ENCODE measurements around the gene CLIC5.

The CLIC5 gene

GRCh38 chr6:45895569-45895968 is 120.1 kb downstream of the CLIC5 start:
- no peak for DNase-seq
- Histone ChIP-seq H3K27ac (ENCODE audit: low read depth, low read length) (no peak overlapping the region), H2AK5ac (ENCODE audit: low read length) (no peak overlapping the region), H4K5ac (ENCODE audit: low read length) (no peak overlapping the region), H3K79me1 (ENCODE audit: low read length) (no peaks in the 10 kb centered on the region), H2BK120ac (ENCODE audit: low read depth, low read length) (no peak overlapping the region), H4K8ac (ENCODE audit: low read depth, low read length) (no peak overlapping the region), H3K27me3 (ENCODE audit: insufficient read depth, low read length, poor library complexity) (no peaks in the 10 kb centered on the region), H3K9ac (ENCODE audit: low read length) (no peak overlapping the region), H3K79me2 (ENCODE audit: control insufficient read depth, insufficient read depth, low read length) (no peaks in the 10 kb centered on the region), H3K36me3 (ENCODE audit: control insufficient read depth, insufficient read depth, low read length) (no peaks in the 10 kb centered on the region), H3K4me3 (ENCODE audit: low read length) (no peak overlapping the region), H3K18ac (ENCODE audit: low read length) (no peak overlapping the region), H2BK15ac (replicated peaks; ENCODE audit: low read depth) (no peak overlapping the region), H3K23ac (ENCODE audit: low read length) (no peak overlapping the region), H3K56ac (ENCODE audit: low read length) (no peak overlapping the region), H3K4me1 (ENCODE audit: control insufficient read depth, low read depth, low read length) (peaks cover 9% of the 10 kb centered on the region), H3K4me2 (ENCODE audit: low read length) (no peak overlapping the region), H2BK5ac (ENCODE audit: low read length) (no peak overlapping the region), H3K4ac (ENCODE audit: low read depth, low read length) (no peak overlapping the region)
- WGBS (ENCODE audit: extremely low coverage, insufficient coverage, low lambda C conversion rate) = no CpG with 5 or more reads among the region's 5 CpGs

GRCh38 chr6:45892696-45893245 is 122.9 kb downstream of the CLIC5 start:
- Histone ChIP-seq H2BK120ac (ENCODE audit: low read depth, low read length) (no peak overlapping the region), H3K9ac (ENCODE audit: low read length) (no peak overlapping the region), H3K18ac (ENCODE audit: low read length) (no peak overlapping the region), H2BK15ac (replicated peaks; ENCODE audit: low read depth) (no peak overlapping the region), H3K4ac (ENCODE audit: low read depth, low read length) (no peak overlapping the region), H3K79me1 (ENCODE audit: low read length) (no peaks in the 10 kb centered on the region), H3K4me3 (ENCODE audit: low read length) (no peak overlapping the region), H3K79me2 (ENCODE audit: control insufficient read depth, insufficient read depth, low read length) (no peaks in the 10 kb centered on the region), H3K4me2 (ENCODE audit: low read length) (no peak overlapping the region), H3K23ac (ENCODE audit: low read length) (no peak overlapping the region), H3K36me3 (ENCODE audit: control insufficient read depth, insufficient read depth, low read length) (no peaks in the 10 kb centered on the region), H2AK5ac (ENCODE audit: low read length) (no peak overlapping the region), H3K27me3 (ENCODE audit: insufficient read depth, low read length, poor library complexity) (no peaks in the 10 kb centered on the region), H3K4me1 (ENCODE audit: control insufficient read depth, low read depth, low read length) (no peaks in the 10 kb centered on the region), H3K56ac (ENCODE audit: low read length) (no peak overlapping the region), H4K5ac (ENCODE audit: low read length) (no peak overlapping the region), H3K27ac (ENCODE audit: low read depth, low read length) (no peak overlapping the region), H2BK5ac (ENCODE audit: low read length) (no peak overlapping the region), H4K8ac (ENCODE audit: low read depth, low read length) (no peak overlapping the region)
- no CpG with 5 or more reads among the region's 4 CpGs for WGBS (ENCODE audit: extremely low coverage, insufficient coverage, low lambda C conversion rate)
- no peak for DNase-seq

GRCh38 chr6:45892196-45892595 is 123.5 kb downstream of the CLIC5 start:
- Histone ChIP-seq H3K4me3 (ENCODE audit: low read length) (no peak overlapping the region), H2BK120ac (ENCODE audit: low read depth, low read length) (no peak overlapping the region), H3K9ac (ENCODE audit: low read length) (no peak overlapping the region), H3K79me2 (ENCODE audit: control insufficient read depth, insufficient read depth, low read length) (no peaks in the 10 kb centered on the region), H3K4ac (ENCODE audit: low read depth, low read length) (no peak overlapping the region), H3K23ac (ENCODE audit: low read length) (no peak overlapping the region), H3K79me1 (ENCODE audit: low read length) (no peaks in the 10 kb centered on the region), H3K27ac (ENCODE audit: low read depth, low read length) (no peak overlapping the region), H3K36me3 (ENCODE audit: control insufficient read depth, insufficient read depth, low read length) (no peaks in the 10 kb centered on the region), H3K56ac (ENCODE audit: low read length) (no peak overlapping the region), H3K4me1 (ENCODE audit: control insufficient read depth, low read depth, low read length) (no peaks in the 10 kb centered on the region), H2BK5ac (ENCODE audit: low read length) (no peak overlapping the region), H3K27me3 (ENCODE audit: insufficient read depth, low read length, poor library complexity) (no peaks in the 10 kb centered on the region), H4K5ac (ENCODE audit: low read length) (no peak overlapping the region), H2BK15ac (replicated peaks; ENCODE audit: low read depth) (no peak overlapping the region), H2AK5ac (ENCODE audit: low read length) (no peak overlapping the region), H4K8ac (ENCODE audit: low read depth, low read length) (no peak overlapping the region), H3K4me2 (ENCODE audit: low read length) (no peak overlapping the region), H3K18ac (ENCODE audit: low read length) (no peak overlapping the region)
- no CpG with 5 or more reads among the region's 2 CpGs for WGBS (ENCODE audit: extremely low coverage, insufficient coverage, low lambda C conversion rate)
- DNase-seq = no peak

- Histone ChIP-seq H2AK5ac (ENCODE audit: low read length) (no peak overlapping the region), H3K4me1 (ENCODE audit: control insufficient read depth, low read depth, low read length) (no peaks in the 10 kb centered on the region), H3K9ac (ENCODE audit: low read length) (no peak overlapping the region), H4K8ac (ENCODE audit: low read depth, low read length) (no peak overlapping the region), H2BK120ac (ENCODE audit: low read depth, low read length) (no peak overlapping the region), H4K5ac (ENCODE audit: low read length) (no peak overlapping the region), H3K27ac (ENCODE audit: low read depth, low read length) (no peak overlapping the region), H3K18ac (ENCODE audit: low read length) (no peak overlapping the region), H3K36me3 (ENCODE audit: control insufficient read depth, insufficient read depth, low read length) (no peaks in the 10 kb centered on the region), H3K79me2 (ENCODE audit: control insufficient read depth, insufficient read depth, low read length) (no peaks in the 10 kb centered on the region), H3K79me1 (ENCODE audit: low read length) (no peaks in the 10 kb centered on the region), H3K4ac (ENCODE audit: low read depth, low read length) (no peak overlapping the region), H2BK15ac (replicated peaks; ENCODE audit: low read depth) (no peak overlapping the region), H3K4me2 (ENCODE audit: low read length) (no peak overlapping the region), H2BK5ac (ENCODE audit: low read length) (no peak overlapping the region), H3K56ac (ENCODE audit: low read length) (no peak overlapping the region), H3K27me3 (ENCODE audit: insufficient read depth, low read length, poor library complexity) (no peaks in the 10 kb centered on the region), H3K23ac (ENCODE audit: low read length) (no peak overlapping the region), H3K4me3 (ENCODE audit: low read length) (no peak overlapping the region)
- WGBS (ENCODE audit: extremely low coverage, insufficient coverage, low lambda C conversion rate) = no CpG with 5 or more reads among the region's 2 CpGs
- peak; percentile 64 for DNase-seq
Measured at GRCh38 chr6:45886776-45887175, 128.9 kb downstream of the CLIC5 start.

GRCh38 chr6:45884336-45884735 is 131.3 kb downstream of the CLIC5 start:
- Histone ChIP-seq H2BK5ac (ENCODE audit: low read length) (no peak overlapping the region), H3K79me1 (ENCODE audit: low read length) (no peaks in the 10 kb centered on the region), H3K79me2 (ENCODE audit: control insufficient read depth, insufficient read depth, low read length) (no peaks in the 10 kb centered on the region), H3K36me3 (ENCODE audit: control insufficient read depth, insufficient read depth, low read length) (no peaks in the 10 kb centered on the region), H3K56ac (ENCODE audit: low read length) (no peak overlapping the region), H3K4me3 (ENCODE audit: low read length) (no peak overlapping the region), H3K27ac (ENCODE audit: low read depth, low read length) (no peak overlapping the region), H4K8ac (ENCODE audit: low read depth, low read length) (no peak overlapping the region), H3K27me3 (ENCODE audit: insufficient read depth, low read length, poor library complexity) (no peaks in the 10 kb centered on the region), H2BK120ac (ENCODE audit: low read depth, low read length) (no peak overlapping the region), H2AK5ac (ENCODE audit: low read length) (no peak overlapping the region), H3K4me1 (ENCODE audit: control insufficient read depth, low read depth, low read length) (no peaks in the 10 kb centered on the region), H3K23ac (ENCODE audit: low read length) (no peak overlapping the region), H4K5ac (ENCODE audit: low read length) (no peak overlapping the region), H3K4ac (ENCODE audit: low read depth, low read length) (no peak overlapping the region), H3K4me2 (ENCODE audit: low read length) (no peak overlapping the region), H3K18ac (ENCODE audit: low read length) (no peak overlapping the region), H3K9ac (ENCODE audit: low read length) (no peak overlapping the region), H2BK15ac (replicated peaks; ENCODE audit: low read depth) (no peak overlapping the region)
- DNase-seq = no peak
- WGBS (ENCODE audit: extremely low coverage, insufficient coverage, low lambda C conversion rate) = no CpG with 5 or more reads among the region's 4 CpGs

- Histone ChIP-seq H3K36me3 (ENCODE audit: control insufficient read depth, insufficient read depth, low read length) (no peaks in the 10 kb centered on the region), H3K4me2 (ENCODE audit: low read length) (no peak overlapping the region), H3K56ac (ENCODE audit: low read length) (no peak overlapping the region), H3K9ac (ENCODE audit: low read length) (no peak overlapping the region), H2BK5ac (ENCODE audit: low read length) (no peak overlapping the region), H3K4me1 (ENCODE audit: control insufficient read depth, low read depth, low read length) (no peaks in the 10 kb centered on the region), H2AK5ac (ENCODE audit: low read length) (no peak overlapping the region), H4K8ac (ENCODE audit: low read depth, low read length) (no peak overlapping the region), H3K23ac (ENCODE audit: low read length) (no peak overlapping the region), H3K79me2 (ENCODE audit: control insufficient read depth, insufficient read depth, low read length) (no peaks in the 10 kb centered on the region), H3K79me1 (ENCODE audit: low read length) (no peaks in the 10 kb centered on the region), H3K18ac (ENCODE audit: low read length) (no peak overlapping the region), H3K4me3 (ENCODE audit: low read length) (no peak overlapping the region), H2BK15ac (replicated peaks; ENCODE audit: low read depth) (no peak overlapping the region), H3K27ac (ENCODE audit: low read depth, low read length) (no peak overlapping the region), H3K27me3 (ENCODE audit: insufficient read depth, low read length, poor library complexity) (no peaks in the 10 kb centered on the region), H2BK120ac (ENCODE audit: low read depth, low read length) (no peak overlapping the region), H4K5ac (ENCODE audit: low read length) (no peak overlapping the region), H3K4ac (ENCODE audit: low read depth, low read length) (no peak overlapping the region)
- no peak for DNase-seq
- WGBS (ENCODE audit: extremely low coverage, insufficient coverage, low lambda C conversion rate) = no CpG with 5 or more reads among the region's 2 CpGs
Measured at GRCh38 chr6:45882671-45883070, 133.0 kb downstream of the CLIC5 start.

All from mesendoderm (in vitro differentiated cells).